Measurements from ENCODE around the gene UBA3. TPM values are rescaled to one million over a fixed set of nuclear protein-coding genes. Genes with fewer than 3 reads are reported as not detected.

UBA3 gene
- total RNA-seq, 1 experiment from 2014 or later: 45.6 TPM

- no TSS peak for BruUV-seq (replicated peaks)
- Histone ChIP-seq H3K36me3 (ENCODE audit: control insufficient read depth in 1 of 2, insufficient read depth in 2 of 2, low read length in 2 of 2) (peaks cover 13 to 23% of the 10 kb centered on the region in 2 experiments; a peak in 3 of 4 replicates), H4K20me1 (ENCODE audit: insufficient read depth) (no peaks in the 10 kb centered on the region), H3K9me3 (ENCODE audit: control insufficient read depth in 1 of 2, insufficient read depth in 1 of 2, low read depth in 1 of 2, low read length in 2 of 2) (no peaks in the 10 kb centered on the region), H3K4me2 (ENCODE audit: low read length) (no peak overlapping the region), H3K27me3 (ENCODE audit: insufficient read depth, low read length) (no peaks in the 10 kb centered on the region), H3K4me3 (replicated peaks in 1 of 2; ENCODE audit: low read depth in 1 of 2, low read length in 2 of 2) (no peak overlapping the region), H2AFZ (ENCODE audit: low read depth, low read length, poor library complexity, severe bottlenecking) (no peak overlapping the region), H3K27ac (ENCODE audit: low read depth, low read length) (no peak overlapping the region), H3K79me2 (ENCODE audit: insufficient read depth, low read length) (no peaks in the 10 kb centered on the region), H3K9ac (ENCODE audit: low read length) (no peak overlapping the region), H3K9me2 (ENCODE audit: insufficient read depth) (no peaks in the 10 kb centered on the region), H3K4me1 (ENCODE audit: control insufficient read depth in 1 of 2, insufficient read depth in 2 of 2, low read length in 2 of 2) (peaks cover 0 to 8% of the 10 kb centered on the region in 2 experiments; a peak in 2 of 4 replicates)
- ATAC-seq: no peak
- ChIA-PET RAD21 (ENCODE audit: low non-redundant PET in 1 of 2, low total read pairs in 2 of 2, uncharacterized antibody in 2 of 2, unreplicated experiment in 2 of 2) (no interaction called here), CTCF (no interaction called here), POLR2A (no interaction called here)
- DNase-seq (ENCODE audit: low read depth, low spot score): no peak
- intact Hi-C loops (cut with micrococcal nuclease): no loop called here
- no peak for TF ChIP-seq CTCF (IDR thresholded peaks at IDR 0.05 in 2 of 3, conservative IDR thresholded peaks at IDR 0.05 in 1 of 3; ENCODE audit: borderline replicate concordance in 1 of 3, insufficient read depth in 1 of 3, low read depth in 2 of 3, low read length in 2 of 3)
Measured at GRCh38 chr3:69065318-69065964, 14.7 kb downstream of the UBA3 start.

- Histone ChIP-seq H3K4me1 (ENCODE audit: control insufficient read depth in 1 of 2, insufficient read depth in 2 of 2, low read length in 2 of 2) (no peaks in the 10 kb centered on the region), H3K4me2 (ENCODE audit: low read length) (no peak overlapping the region), H3K79me2 (ENCODE audit: insufficient read depth, low read length) (no peaks in the 10 kb centered on the region), H2AFZ (ENCODE audit: low read depth, low read length, poor library complexity, severe bottlenecking) (no peak overlapping the region), H3K9me2 (ENCODE audit: insufficient read depth) (no peaks in the 10 kb centered on the region), H3K36me3 (ENCODE audit: control insufficient read depth in 1 of 2, insufficient read depth in 2 of 2, low read length in 2 of 2) (peaks cover 18 to 26% of the 10 kb centered on the region in 2 experiments; a peak in 3 of 4 replicates), H4K20me1 (ENCODE audit: insufficient read depth) (no peaks in the 10 kb centered on the region), H3K4me3 (replicated peaks in 1 of 2; ENCODE audit: low read depth in 1 of 2, low read length in 2 of 2) (no peak overlapping the region), H3K27ac (ENCODE audit: low read depth, low read length) (no peak overlapping the region), H3K9me3 (ENCODE audit: control insufficient read depth in 1 of 2, insufficient read depth in 1 of 2, low read depth in 1 of 2, low read length in 2 of 2) (no peaks in the 10 kb centered on the region), H3K9ac (ENCODE audit: low read length) (no peak overlapping the region), H3K27me3 (ENCODE audit: insufficient read depth, low read length) (no peaks in the 10 kb centered on the region)
- TF ChIP-seq SRF (IDR thresholded peaks at IDR 0.05; ENCODE audit: low read depth): no peak
- no peak for TF ChIP-seq POLR2AphosphoS5 (IDR thresholded peaks at IDR 0.05; ENCODE audit: low read depth, low read length)
- no peak for TF ChIP-seq CTCF (IDR thresholded peaks at IDR 0.05 in 2 of 3, conservative IDR thresholded peaks at IDR 0.05 in 1 of 3; ENCODE audit: borderline replicate concordance in 1 of 3, insufficient read depth in 1 of 3, low read depth in 2 of 3, low read length in 2 of 3)
- TF ChIP-seq YY1 (IDR thresholded peaks at IDR 0.05; ENCODE audit: extremely low read depth, insufficient replicate concordance, low read depth, low read length): no peak
- no peak for TF ChIP-seq MAX (IDR thresholded peaks at IDR 0.05)
- TF ChIP-seq CBX3 (IDR thresholded peaks at IDR 0.05; ENCODE audit: low read depth): no peak
- no peak for TF ChIP-seq FOSL1 (IDR thresholded peaks at IDR 0.05; ENCODE audit: low read depth)
- no peak for TF ChIP-seq ZFX (IDR thresholded peaks at IDR 0.05)
- no peak for TF ChIP-seq ELF1 (IDR thresholded peaks at IDR 0.05; ENCODE audit: borderline replicate concordance, low read depth)
- ChIA-PET POLR2A (interaction anchor here (1.1 kb wide), 1 partner anchor 11 kb away, joined by 3 read pairs; the partner anchor contains the start of gene TMF1), RAD21 (ENCODE audit: low non-redundant PET in 1 of 2, low total read pairs in 2 of 2, uncharacterized antibody in 2 of 2, unreplicated experiment in 2 of 2) (no interaction called here), CTCF (no interaction called here)
- no TSS peak for BruUV-seq (replicated peaks)
- ATAC-seq (no peak), DNase-seq (ENCODE audit: low read depth, low spot score) (no peak)
- intact Hi-C loops (cut with micrococcal nuclease): no loop called here
Measured at GRCh38 chr3:69063636-69064035, 16.5 kb downstream of the UBA3 start.

Data from HCT116 (cell line).